Neural cell (in vitro differentiated cells): ENCODE results near the gene SLC9A7. TPM values are rescaled to one million over a fixed set of nuclear protein-coding genes. Genes with fewer than 3 reads are reported as not detected.

Experiments
- H2AFZ ChIP-seq: fragments of 200-600, 300-800 bp; sonication (generic), shearing (Covaris generic); 2 replicates; pipeline ENCODE4 v1.6.0; 2014; ENCODE audit warnings: low read depth, mild to moderate bottlenecking, antibody characterized with exemption, low read length, moderate library complexity
- H3F3A ChIP-seq: fragments of 200-600 bp; shearing (Covaris generic); 2 replicates; pipeline ENCODE4 v1.6.1; 2016; ENCODE audit warnings: mild to moderate bottlenecking, moderate library complexity, mixed read lengths, antibody characterized with exemption, low read length; ENCODE audit not compliant: insufficient read depth, poor library complexity, severe bottlenecking
- H3K27ac ChIP-seq: fragments of 200-600, 300-800 bp; sonication (generic), shearing (Covaris generic); 2 replicates; pipeline ENCODE4 v1.5.1; 2014; ENCODE audit warnings: mild to moderate bottlenecking, low read length, moderate library complexity
- H3K27me3 ChIP-seq: fragments of 300-800, 200-600 bp; sonication (generic), shearing (Covaris generic); 2 replicates; pipeline ENCODE4 v1.6.0; 2014; ENCODE audit warnings: mild to moderate bottlenecking, low read depth, low read length, moderate library complexity; ENCODE audit not compliant: insufficient read depth
- H3K36me3 ChIP-seq: fragments of 300-800, 200-600 bp; sonication (generic), shearing (Covaris generic); 2 replicates; pipeline ENCODE4 v1.5.1; 2014; ENCODE audit warnings: mild to moderate bottlenecking, antibody characterized with exemption, low read length, moderate library complexity; ENCODE audit not compliant: insufficient read depth
- H3K4me2 ChIP-seq: fragments of 300-800, 200-600 bp; sonication (generic), shearing (Covaris generic); 2 replicates; pipeline ENCODE4 v1.6.0; 2014; ENCODE audit warnings: mild to moderate bottlenecking, low read length
- H3K4me3 ChIP-seq: fragments of 300-800, 200-600 bp; sonication (generic), shearing (Covaris generic); 2 replicates; pipeline ENCODE4 v1.5.1; 2014; ENCODE audit warnings: mild to moderate bottlenecking, low read length, moderate library complexity
- H3K79me2 ChIP-seq: fragments of 200-600 bp; shearing (Covaris generic); replicated peaks from 2 replicates; pipeline ENCODE4 v1.6.0; 2014; ENCODE audit warnings: mild to moderate bottlenecking, low read length, moderate library complexity; ENCODE audit not compliant: insufficient read depth
- H3K9ac ChIP-seq: fragments of 300-800, 200-600 bp; sonication (generic), shearing (Covaris generic); 2 replicates; pipeline ENCODE4 v1.6.1; 2016; ENCODE audit warnings: mild to moderate bottlenecking, low read length, mixed read lengths
- H3K9me2 ChIP-seq: fragments of 200-600 bp; shearing (Covaris generic); 2 replicates; pipeline ENCODE4 v1.6.1; 2016; ENCODE audit warnings: mild to moderate bottlenecking, low read length, mixed read lengths; ENCODE audit not compliant: insufficient read depth
- H3K9me3 ChIP-seq: fragments of 200-600, 300-800 bp; sonication (generic), shearing (Covaris generic); 2 replicates; pipeline ENCODE4 v1.6.1; 2016; ENCODE audit warnings: mild to moderate bottlenecking, mixed run types, low read length, moderate library complexity, mixed read lengths
- H4K20me1 ChIP-seq: fragments of 200-600 bp; shearing (Covaris generic); 2 replicates; pipeline ENCODE4 v1.6.1; 2016; ENCODE audit warnings: mild to moderate bottlenecking, mixed run types; ENCODE audit not compliant: insufficient read depth
- CTCF ChIP-seq: fragments of 450-650 bp; IDR thresholded peaks from 2 replicates; pipeline ENCODE4 v1.5.1; 2014; ENCODE audit warnings: antibody characterized with exemption, mild to moderate bottlenecking, moderate library complexity; ENCODE audit not compliant: poor library complexity, severe bottlenecking
- EP300 ChIP-seq: fragments of 450-650 bp; conservative IDR thresholded peaks from 2 replicates; pipeline ENCODE4 v1.6.1; 2014; ENCODE audit warnings: antibody characterized with exemption, mild to moderate bottlenecking, moderate library complexity; ENCODE audit not compliant: poor library complexity, severe bottlenecking
- EZH2 ChIP-seq: fragments of 200-600, 300-800 bp; shearing (Covaris generic), sonication (generic); IDR thresholded peaks from 2 replicates; pipeline ENCODE4 v1.6.1; 2014; ENCODE audit warnings: antibody characterized with exemption, low read length, borderline replicate concordance, mild to moderate bottlenecking; ENCODE audit not compliant: insufficient read depth, poor library complexity, severe bottlenecking
- MXI1 ChIP-seq: fragments of 450-650 bp; conservative IDR thresholded peaks from 2 replicates; pipeline ENCODE4 v1.6.1; 2014; ENCODE audit warnings: antibody characterized with exemption, mild to moderate bottlenecking; ENCODE audit not compliant: poor library complexity, severe bottlenecking
- POLR2AphosphoS5 ChIP-seq: IDR thresholded peaks from 2 replicates; pipeline ENCODE4 v1.6.1; 2012
- RAD21 ChIP-seq: fragments of 450-650 bp; conservative IDR thresholded peaks from 2 replicates; pipeline ENCODE4 v1.6.1; 2014; ENCODE audit warnings: antibody characterized with exemption, mild to moderate bottlenecking, moderate library complexity
- REST ChIP-seq: IDR thresholded peaks from 2 replicates; pipeline ENCODE4 v1.6.1; 2012; ENCODE audit warnings: borderline replicate concordance
- SMC3 ChIP-seq: fragments of 450-650 bp; conservative IDR thresholded peaks from 2 replicates; pipeline ENCODE4 v1.6.1; 2014; ENCODE audit warnings: antibody characterized with exemption, mild to moderate bottlenecking, moderate library complexity; ENCODE audit not compliant: poor library complexity
- TAF1 ChIP-seq: IDR thresholded peaks from 2 replicates; pipeline ENCODE4 v1.6.1; 2012; ENCODE audit warnings: low read depth
- polyA plus RNA-seq: library from polyadenylated mRNA; depleted of rRNA; stranded (reverse); fragments of >200 nt; gene quantifications from 2 replicates; pipeline ENCODE4 v1.2.3, GENCODE V29; 2014

Gene SLC9A7
- polyA plus RNA-seq, 1 donor from 2014 or later: 12.1 TPM

DNA sequence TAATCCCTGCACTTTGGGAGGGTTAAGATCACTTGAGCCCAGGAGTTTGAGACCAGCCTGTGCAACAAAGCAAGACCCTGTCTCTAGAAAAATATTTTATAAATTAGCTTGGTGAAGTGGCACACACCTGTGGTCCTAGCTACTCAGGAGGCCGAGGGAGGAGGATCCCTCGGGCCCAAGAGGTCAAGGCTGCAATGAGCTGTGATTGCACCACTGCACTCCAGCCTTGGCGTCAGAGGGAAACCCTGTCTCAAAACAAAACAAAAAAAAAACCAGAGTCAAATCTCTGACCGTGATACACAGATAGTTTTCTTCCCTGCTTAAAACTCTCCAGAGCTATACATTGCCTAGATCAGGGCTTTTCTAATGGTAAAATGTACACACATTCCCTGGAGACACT lies 131.9 kb downstream of the SLC9A7 start:
- no peaks in the 10 kb centered on the region for H3K9me3 ChIP-seq
- H3K9ac ChIP-seq: no peak overlapping the region
- no peaks in the 10 kb centered on the region for H3K9me2 ChIP-seq
- H3K27ac ChIP-seq: no peak overlapping the region
- no peaks in the 10 kb centered on the region for H3F3A ChIP-seq
- H3K4me3 ChIP-seq: no peak overlapping the region
- no peaks in the 10 kb centered on the region for H3K36me3 ChIP-seq
- no peak overlapping the region for H3K4me2 ChIP-seq
- no peak for TF ChIP-seq TAF1
- no peak for TF ChIP-seq RAD21
- no peak for TF ChIP-seq POLR2AphosphoS5
- no peak for TF ChIP-seq SMC3
- TF ChIP-seq REST: no peak
- TF ChIP-seq CTCF: no peak
- no peak for TF ChIP-seq MXI1
- TF ChIP-seq EZH2: no peak
- TF ChIP-seq EP300: no peak
- no peaks in the 10 kb centered on the region for H4K20me1 ChIP-seq
- H2AFZ ChIP-seq: no peak overlapping the region
- no peaks in the 10 kb centered on the region for H3K27me3 ChIP-seq
- H3K79me2 ChIP-seq: no peaks in the 10 kb centered on the region

DNA sequence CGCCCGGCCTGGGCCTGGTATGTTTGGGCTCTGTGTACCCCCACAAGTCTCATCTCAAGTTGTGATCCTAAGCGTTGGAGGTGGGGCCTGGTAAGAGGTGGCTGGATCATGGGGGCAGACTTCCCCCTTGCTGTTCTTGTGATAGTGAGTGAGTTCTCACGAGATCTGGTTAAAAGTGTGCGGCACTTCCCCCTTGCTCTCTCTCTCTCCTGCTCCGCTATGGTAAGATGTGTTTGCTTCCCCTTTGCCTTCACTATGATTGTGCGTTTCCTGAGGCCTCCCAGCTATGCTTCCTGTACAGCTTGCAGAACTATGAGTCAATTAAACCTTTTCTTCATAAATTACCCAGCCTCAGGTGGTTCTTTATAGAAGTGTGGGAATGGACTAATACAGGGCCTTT lies 132.4 kb downstream of the SLC9A7 start:
- H3K27me3 ChIP-seq: no peaks in the 10 kb centered on the region
- no peaks in the 10 kb centered on the region for H3K79me2 ChIP-seq

More for the DNA sequence above, 132.4 kb downstream of the SLC9A7 start:
- Histone ChIP-seq H4K20me1 (no peaks in the 10 kb centered on the region), H3K9me3 (no peaks in the 10 kb centered on the region), H3F3A (no peaks in the 10 kb centered on the region), H3K9ac (no peak overlapping the region), H3K4me2 (no peak overlapping the region), H3K27ac (no peak overlapping the region), H3K4me3 (no peak overlapping the region), H2AFZ (no peak overlapping the region), H3K36me3 (no peaks in the 10 kb centered on the region), H3K9me2 (no peaks in the 10 kb centered on the region)
- TF ChIP-seq REST: no peak
- TF ChIP-seq TAF1: no peak
- no peak for TF ChIP-seq MXI1
- TF ChIP-seq CTCF: no peak
- TF ChIP-seq EP300: no peak
- TF ChIP-seq EZH2: no peak
